Endothelial cell of umbilical vein (primary cell): Measurements from ENCODE around the gene SPA17. TPM values are rescaled to one million over a fixed set of nuclear protein-coding genes. Genes with fewer than 3 reads are reported as not detected.

Experiments
- BruUV-seq: library from RNA; stranded (reverse); fragments of 400-500 nt; replicated peaks from 2 replicates; lab custom pipeline; 2021; lab: Mats Ljungman, UMichigan
- CTCF ChIA-PET: fragments of 300-600, 350-600 bp; sonication (Branson Sonifier 250); formaldehyde crosslinking; loops from one replicate; lab custom pipeline; 2021; ENCODE audit warnings: antibody characterized with exemption, inconsistent platforms; lab: Charles Lee
- POLR2A ChIA-PET: fragments of 300-600, 350-600 bp; sonication (Branson Sonifier 250); formaldehyde crosslinking; loops from one replicate; lab custom pipeline; 2021; ENCODE audit warnings: antibody characterized with exemption, inconsistent platforms; lab: Charles Lee
- DNase-seq: peaks from one replicate; pipeline ENCODE4 v3.0.0-alpha.2; 2011; ENCODE audit warnings: low read depth, low spot score
- FAIRE-seq: peaks from 2 replicates; lab custom pipeline; 2011; peaks lifted over from hg19 to GRCh38; lab: Jason Lieb, UNC
- H2AFZ ChIP-seq: 2 replicates; pipeline ENCODE4 v1.6.0; 2012; ENCODE audit warnings: low read depth, low read length, control low read depth, inconsistent platforms
- H3K27ac ChIP-seq: 2 replicates; pipeline ENCODE4 v1.5.1; 2011; ENCODE audit warnings: low read depth, mild to moderate bottlenecking, control low read depth, low read length, moderate library complexity; ENCODE audit not compliant: insufficient read depth
- H3K27me3 ChIP-seq, 2 experiments: 2 replicates each; pipeline versions ENCODE4 v1.6.0 to v1.6.1; 2011; ENCODE audit warnings: low read length in 2 of 2, mixed read lengths in 1 of 2; ENCODE audit not compliant: control insufficient read depth in 2 of 2, insufficient read depth in 2 of 2
- H3K36me3 ChIP-seq, 2 experiments: 2 replicates in 1 of 2; 3 replicates in 1 of 2; pipeline ENCODE4 v1.5.1; 2011; ENCODE audit warnings: low read length in 2 of 2, mild to moderate bottlenecking in 1 of 2, moderate library complexity in 1 of 2; ENCODE audit not compliant: control insufficient read depth in 2 of 2, insufficient read depth in 2 of 2; ENCODE audit errors: extremely low read depth in 1 of 2
- H3K4me1 ChIP-seq: 3 replicates; pipeline ENCODE4 v1.5.1; 2011; ENCODE audit warnings: mild to moderate bottlenecking, low read length; ENCODE audit not compliant: control insufficient read depth, insufficient read depth; ENCODE audit errors: extremely low read depth
- H3K4me2 ChIP-seq: 2 replicates; pipeline ENCODE4 v1.6.1; 2011; ENCODE audit warnings: low read length, control low read depth, mixed read lengths; ENCODE audit not compliant: insufficient read depth
- H3K4me3 ChIP-seq, 3 experiments: fragments of 200-600 bp in 1 of 3; sonication (generic), shearing (Covaris generic) in 1 of 3; replicated peaks in 1 of 3; 2 replicates each; pipeline ENCODE4 v1.5.1; 2011 to 2016; ENCODE audit warnings: control low read depth in 3 of 3, low read length in 3 of 3, mild to moderate bottlenecking in 2 of 3, inconsistent platforms in 1 of 3, low read depth in 1 of 3, moderate library complexity in 1 of 3; ENCODE audit not compliant: insufficient read depth in 1 of 3
- H3K79me2 ChIP-seq: 2 replicates; pipeline ENCODE4 v1.6.0; 2012; ENCODE audit warnings: low read length, inconsistent platforms; ENCODE audit not compliant: control insufficient read depth, insufficient read depth
- H3K9ac ChIP-seq: replicated peaks from 2 replicates; pipeline ENCODE3; 2011; ENCODE audit warnings: low read length, control low read depth; ENCODE audit not compliant: insufficient read depth; ENCODE audit errors: extremely low read depth
- H3K9me1 ChIP-seq: replicated peaks from 3 replicates; pipeline ENCODE4 v1.6.0; 2011; ENCODE audit warnings: mild to moderate bottlenecking, low read length; ENCODE audit not compliant: control insufficient read depth, insufficient read depth; ENCODE audit errors: extremely low read depth
- H3K9me3 ChIP-seq: replicated peaks from 2 replicates; pipeline ENCODE4 v1.5.1; 2012; ENCODE audit warnings: low read length, inconsistent platforms; ENCODE audit not compliant: control insufficient read depth, insufficient read depth
- H4K20me1 ChIP-seq: replicated peaks from 2 replicates; pipeline ENCODE3; 2011; ENCODE audit warnings: mild to moderate bottlenecking, low read length; ENCODE audit not compliant: control insufficient read depth, insufficient read depth; ENCODE audit errors: extremely low read depth
- EZH2 ChIP-seq: IDR thresholded peaks from 2 replicates; pipeline ENCODE4 v1.6.1; 2012; ENCODE audit warnings: borderline replicate concordance, low read depth, mild to moderate bottlenecking, moderate library complexity, low read length, inconsistent platforms; ENCODE audit not compliant: severe bottlenecking
- FOS ChIP-seq: IDR thresholded peaks from 2 replicates; pipeline ENCODE4 v1.6.1; 2011; ENCODE audit warnings: mild to moderate bottlenecking, low read length, moderate library complexity, borderline replicate concordance; ENCODE audit not compliant: insufficient read depth
- GATA2 ChIP-seq: IDR thresholded peaks from 2 replicates; pipeline ENCODE4 v1.7.0; 2011; ENCODE audit warnings: low read depth, mild to moderate bottlenecking, moderate library complexity, mixed read lengths, low read length; ENCODE audit not compliant: insufficient read length, insufficient read depth
- JUN ChIP-seq: IDR thresholded peaks from 2 replicates; pipeline ENCODE4 v1.6.1; 2011; ENCODE audit warnings: borderline replicate concordance, low read depth; ENCODE audit not compliant: insufficient read length, insufficient read depth
- MYC ChIP-seq: IDR thresholded peaks from one replicate; pipeline ENCODE4 v1.6.1; 2011; ENCODE audit warnings: mild to moderate bottlenecking, low read depth, low read length
- POLR2A ChIP-seq: IDR thresholded peaks from 2 replicates; pipeline ENCODE4 v1.6.1; 2012; ENCODE audit warnings: low read depth, mild to moderate bottlenecking, control low read depth, low read length
- POLR2AphosphoS5 ChIP-seq: IDR thresholded peaks from 2 replicates; pipeline ENCODE4 v1.6.1; 2012; ENCODE audit warnings: low read depth, mild to moderate bottlenecking, control low read depth, low read length, moderate library complexity; ENCODE audit not compliant: insufficient read depth
- dilution Hi-C: fragments of 300-500 bp; cut with MboI; formaldehyde crosslinking; loops from one replicate; pipeline ENCODE4 v1.15.0; 2019; ENCODE audit warnings: low sequenced_read_pairs; ENCODE audit not compliant: extremely low pct_ligation_motif_present
- intact Hi-C: fragments of 100-400 bp; cut with micrococcal nuclease; formaldehyde crosslinking; loops from one replicate; pipeline ENCODE4 v1.10.0; 2022
- polyA plus RNA-seq, 4 experiments: library from polyadenylated mRNA; depleted of rRNA in 3 of 4; stranded (reverse) in 3 of 4; unstranded in 1 of 4; fragments of >200 nt; gene quantifications; 2 replicates each; pipeline versions ENCODE4 v1.2.1 to v1.2.3, GENCODE V29; 2011 to 2012; ENCODE audit warnings: missing spikeins in 1 of 4
- total RNA-seq: library from RNA; stranded (reverse); gene quantifications from 2 replicates; pipeline ENCODE4 v1.2.3, GENCODE V29; 2021
- TF ChIP-seq, protein P1 (sequence below): IDR thresholded peaks from 2 replicates; pipeline ENCODE4 v1.6.1; 2011; ENCODE audit not compliant: insufficient read depth, insufficient read length
- TF ChIP-seq, protein P2 (sequence below), 2 donors: IDR thresholded peaks; 1 replicate in 1 of 2; 2 replicates in 1 of 2; pipeline ENCODE4 v1.5.1; 2011; ENCODE audit warnings: low read length in 2 of 2, mild to moderate bottlenecking in 2 of 2, moderate library complexity in 2 of 2, control low read depth in 1 of 2, inconsistent platforms in 1 of 2, low read depth in 1 of 2; ENCODE audit not compliant: insufficient read depth in 1 of 2; ENCODE audit errors: extremely low read depth in 1 of 2

SPA17 gene
- total and polyA plus RNA-seq, 2 donors (not counting 3 experiments of a cell fraction or from before 2014, with no cell fraction given) = 3.9 to 4.7 TPM

DNA sequence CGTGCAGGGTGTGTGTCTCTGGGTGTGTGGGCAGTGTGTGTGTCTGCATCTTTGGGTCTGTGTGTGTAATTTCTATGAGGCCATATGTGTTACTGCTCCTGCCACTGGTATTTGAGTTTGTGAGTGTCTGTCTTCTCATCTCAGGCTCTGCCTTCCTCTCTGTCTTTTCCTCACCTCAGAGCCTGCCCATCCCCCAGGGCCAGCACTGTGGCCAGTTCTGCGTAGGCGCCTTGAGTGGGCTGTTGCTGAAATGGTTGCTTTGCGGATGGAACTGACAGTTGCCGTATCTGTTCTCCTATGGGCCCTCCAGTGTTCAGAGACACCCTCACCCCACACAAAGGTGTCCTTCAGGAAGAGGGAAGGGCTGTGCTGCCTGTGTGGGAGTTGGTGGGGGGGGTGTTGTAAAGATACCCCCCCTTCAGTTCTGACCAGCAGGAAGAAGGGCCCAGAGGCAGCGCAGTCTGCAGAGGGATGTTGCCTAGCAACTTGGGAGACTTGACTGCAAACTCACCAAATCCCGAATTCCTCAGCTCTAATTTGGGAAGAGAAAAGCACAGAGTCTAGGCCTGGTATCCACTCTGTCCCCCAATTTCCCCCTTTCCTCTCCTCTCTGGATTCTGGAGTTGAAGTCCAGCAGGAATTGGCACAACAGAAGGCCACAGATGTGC lies 64.1 kb downstream of the SPA17 start:
- ChIA-PET CTCF (interaction anchor here (0.9 to 14.6 kb wide), 7 partner anchors 9 to 99 kb away, joined by 3 to 267 read pairs (median 4); partner anchors contain the start of genes SIAE and SPA17), POLR2A (no interaction called here)
- intact Hi-C loops (no loop called here), dilution Hi-C loops (no loop called here)
- no peak overlapping the region for H3K27ac ChIP-seq
- H3K27me3 ChIP-seq = peaks cover 7 to 8% of the 10 kb centered on the region in 2 experiments
- FAIRE-seq (no peak), DNase-seq (no peak)
- H3K9me1 ChIP-seq = no peaks in the 10 kb centered on the region
- TF ChIP-seq, protein P1, sequence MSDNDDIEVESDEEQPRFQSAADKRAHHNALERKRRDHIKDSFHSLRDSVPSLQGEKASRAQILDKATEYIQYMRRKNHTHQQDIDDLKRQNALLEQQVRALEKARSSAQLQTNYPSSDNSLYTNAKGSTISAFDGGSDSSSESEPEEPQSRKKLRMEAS = no peak
- no peak for TF ChIP-seq JUN
- TF ChIP-seq, protein P2, sequence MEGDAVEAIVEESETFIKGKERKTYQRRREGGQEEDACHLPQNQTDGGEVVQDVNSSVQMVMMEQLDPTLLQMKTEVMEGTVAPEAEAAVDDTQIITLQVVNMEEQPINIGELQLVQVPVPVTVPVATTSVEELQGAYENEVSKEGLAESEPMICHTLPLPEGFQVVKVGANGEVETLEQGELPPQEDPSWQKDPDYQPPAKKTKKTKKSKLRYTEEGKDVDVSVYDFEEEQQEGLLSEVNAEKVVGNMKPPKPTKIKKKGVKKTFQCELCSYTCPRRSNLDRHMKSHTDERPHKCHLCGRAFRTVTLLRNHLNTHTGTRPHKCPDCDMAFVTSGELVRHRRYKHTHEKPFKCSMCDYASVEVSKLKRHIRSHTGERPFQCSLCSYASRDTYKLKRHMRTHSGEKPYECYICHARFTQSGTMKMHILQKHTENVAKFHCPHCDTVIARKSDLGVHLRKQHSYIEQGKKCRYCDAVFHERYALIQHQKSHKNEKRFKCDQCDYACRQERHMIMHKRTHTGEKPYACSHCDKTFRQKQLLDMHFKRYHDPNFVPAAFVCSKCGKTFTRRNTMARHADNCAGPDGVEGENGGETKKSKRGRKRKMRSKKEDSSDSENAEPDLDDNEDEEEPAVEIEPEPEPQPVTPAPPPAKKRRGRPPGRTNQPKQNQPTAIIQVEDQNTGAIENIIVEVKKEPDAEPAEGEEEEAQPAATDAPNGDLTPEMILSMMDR (IDR thresholded peaks at IDR 0.05; ENCODE audit: extremely low read depth in 1 of 2, insufficient read depth in 1 of 2, low read depth in 1 of 2, low read length in 2 of 2) = no peak
- TF ChIP-seq POLR2A = no peak
- TF ChIP-seq POLR2AphosphoS5 = no peak
- TF ChIP-seq MYC = no peak
- TF ChIP-seq EZH2 = no peak
- TF ChIP-seq FOS = no peak
- TF ChIP-seq GATA2 = no peak
- no peak overlapping the region for H3K4me2 ChIP-seq
- no peaks in the 10 kb centered on the region for H4K20me1 ChIP-seq
- H3K9me3 ChIP-seq = no peaks in the 10 kb centered on the region
- peaks cover 2% of the 10 kb centered on the region for H3K79me2 ChIP-seq
- no TSS peak for BruUV-seq
- H3K4me3 ChIP-seq = no peak overlapping the region
- no peaks in the 10 kb centered on the region for H3K36me3 ChIP-seq
- H3K9ac ChIP-seq = no peak overlapping the region
- H2AFZ ChIP-seq = no peak overlapping the region
- peaks cover 13% of the 10 kb centered on the region for H3K4me1 ChIP-seq
